K562 (cell line): ENCODE measurements around the gene LRP1B. TPM values are rescaled to one million over a fixed set of nuclear protein-coding genes. Genes with fewer than 3 reads are reported as not detected.

Experiments used
- ATAC-seq: fragments of 200-7000 bp; cut with Tn5 transposase; 3 replicates; pipeline ENCODE4 v1.9.1; 2020; ENCODE audit warnings: moderate library complexity
- BruUV-seq: library from RNA; stranded (reverse); fragments of 400-500 nt; replicated peaks from 2 replicates; lab custom pipeline; 2021; lab: Mats Ljungman, UMichigan
- CTCF ChIA-PET: fragments of 300-600 bp; formaldehyde crosslinking; extraction: SDS; loops from one replicate; lab custom pipeline; 2021; ENCODE audit warnings: low intra/inter-chr PET ratio; lab: Yijun Ruan, JAX
- POLR2A ChIA-PET: fragments of 300-600, 350-650 bp; sonication (Branson Sonifier 250); formaldehyde crosslinking; extraction: SDS; loops from one replicate; lab custom pipeline; 2021; ENCODE audit warnings: antibody characterized with exemption, inconsistent platforms; lab: Yijun Ruan, JAX
- DNase-seq, 4 experiments: peaks; one replicate each; pipeline versions ENCODE4 v3.0.0 to v3.0.0-alpha.2; 2011 to 2018; ENCODE audit warnings: low spot score in 3 of 4, mixed read lengths in 3 of 4; ENCODE audit errors: extremely low read depth in 1 of 4
- FAIRE-seq: peaks from 2 replicates; lab custom pipeline; 2011; peaks lifted over from hg19 to GRCh38; lab: Jason Lieb, UNC
- H2AFZ ChIP-seq: 2 replicates; pipeline ENCODE4 v1.6.0; 2011; ENCODE audit warnings: low read depth, low read length, control low read depth, inconsistent platforms
- H3K27ac ChIP-seq: fragments of 200-600 bp; 3 replicates; pipeline ENCODE4 v1.8.0; 2011; ENCODE audit warnings: low read depth, mild to moderate bottlenecking, control low read depth, inconsistent platforms, low read length, moderate library complexity, mixed read lengths; ENCODE audit errors: extremely low read depth
- H3K27me3 ChIP-seq, 2 experiments: fragments of 300-600 bp in 1 of 2; 2 replicates in 1 of 2; 3 replicates in 1 of 2; pipeline versions ENCODE4 v1.6.0 to v1.8.0; 2011; ENCODE audit warnings: inconsistent platforms in 2 of 2, low read length in 2 of 2, mild to moderate bottlenecking in 1 of 2, mixed read lengths in 1 of 2, moderate library complexity in 1 of 2; ENCODE audit not compliant: control insufficient read depth in 2 of 2, insufficient read depth in 2 of 2
- H3K36me3 ChIP-seq: fragments of 300-600 bp; 3 replicates; pipeline ENCODE4 v1.8.0; 2011; ENCODE audit warnings: mild to moderate bottlenecking, low read length, inconsistent platforms; ENCODE audit not compliant: control insufficient read depth, insufficient read depth
- H3K4me1 ChIP-seq, 2 experiments: fragments of 200-600 bp in 1 of 2; replicated peaks in 1 of 2; 2 replicates in 1 of 2; 3 replicates in 1 of 2; pipeline versions ENCODE4 v1.5.1 to v1.8.0; 2011; ENCODE audit warnings: inconsistent platforms in 2 of 2, low read length in 2 of 2, mild to moderate bottlenecking in 1 of 2, mixed read lengths in 1 of 2, moderate library complexity in 1 of 2; ENCODE audit not compliant: control insufficient read depth in 2 of 2, insufficient read depth in 2 of 2
- H3K4me2 ChIP-seq: 2 replicates; pipeline ENCODE4 v1.6.1; 2011; ENCODE audit warnings: low read length, control low read depth, inconsistent platforms, mixed read lengths; ENCODE audit not compliant: insufficient read depth
- H3K4me3 ChIP-seq: fragments of 200-600 bp; sonication (generic), shearing (Covaris generic); 2 replicates; pipeline ENCODE4 v1.5.1; 2016; ENCODE audit warnings: control low read depth, inconsistent platforms
- H3K79me2 ChIP-seq: fragments of 200-600 bp; 3 replicates; pipeline ENCODE4 v1.8.0; 2011; ENCODE audit warnings: low read length, inconsistent platforms; ENCODE audit not compliant: control insufficient read depth, insufficient read depth
- H3K9ac ChIP-seq, 2 experiments: 2 replicates each; pipeline versions ENCODE4 v1.6.0 to v1.6.1; 2011; ENCODE audit warnings: low read depth in 2 of 2, low read length in 2 of 2, control low read depth in 1 of 2, inconsistent platforms in 1 of 2, mild to moderate bottlenecking in 1 of 2, mixed read lengths in 1 of 2; ENCODE audit not compliant: insufficient read depth in 1 of 2
- H3K9me1 ChIP-seq: one replicate; pipeline ENCODE4 v1.6.0; 2011; ENCODE audit warnings: inconsistent platforms, mild to moderate bottlenecking, low read length, moderate library complexity; ENCODE audit not compliant: control insufficient read depth, insufficient read depth
- H3K9me3 ChIP-seq: replicated peaks from 2 replicates; pipeline ENCODE4 v1.5.1; 2011; ENCODE audit warnings: low read depth, low read length, inconsistent platforms; ENCODE audit not compliant: control insufficient read depth, insufficient read depth
- H4K20me1 ChIP-seq: replicated peaks from 2 replicates; pipeline ENCODE4 v1.6.1; 2011; ENCODE audit warnings: low read length, inconsistent platforms, mixed read lengths; ENCODE audit not compliant: control insufficient read depth, insufficient read depth
- GTF2A2 ChIP-seq: IDR thresholded peaks from 2 replicates; pipeline ENCODE4 v1.6.1; 2016; ENCODE audit warnings: mild to moderate bottlenecking, missing genetic modification characterization, missing compliant biosample characterization
- GTF3C2 ChIP-seq: IDR thresholded peaks from 3 replicates; pipeline ENCODE4 v1.6.1; 2011; ENCODE audit warnings: borderline replicate concordance, mild to moderate bottlenecking, moderate library complexity; ENCODE audit not compliant: insufficient read length; ENCODE audit errors: extremely low read depth
- MEF2A ChIP-seq: IDR thresholded peaks from 2 replicates; pipeline ENCODE4 v1.6.1; 2011; ENCODE audit warnings: low read depth, mild to moderate bottlenecking, low read length, moderate library complexity; ENCODE audit not compliant: control insufficient read depth
- TAF15 ChIP-seq: fragments of 200-400 bp; formaldehyde crosslinking; IDR thresholded peaks from 2 replicates; pipeline ENCODE4 v1.6.1; 2017; ENCODE audit warnings: mild to moderate bottlenecking, low read depth, low read length, moderate library complexity
- THRAP3 ChIP-seq: fragments of 450-650 bp; IDR thresholded peaks from 2 replicates; pipeline ENCODE4 v1.6.1; 2016; ENCODE audit warnings: mild to moderate bottlenecking, inconsistent platforms, borderline replicate concordance
- WHSC1 ChIP-seq: IDR thresholded peaks from one replicate; pipeline ENCODE4 v1.6.1; 2012; ENCODE audit warnings: low read length, control low read depth, inconsistent platforms
- XRCC3 ChIP-seq: fragments of 450-650 bp; IDR thresholded peaks from 2 replicates; pipeline ENCODE4 v1.6.1; 2017; ENCODE audit warnings: mild to moderate bottlenecking, moderate library complexity
- ZNF316 ChIP-seq: fragments of 450-650 bp; IDR thresholded peaks from 2 replicates; pipeline ENCODE4 v1.6.1; 2016
- WGBS: fragments of 100-300 bp; shearing (Covaris generic); methylation state at CpG from one replicate; pipeline ENCODE4 v1.1.6; 2016; ENCODE audit warnings: low coverage, mixed read lengths; ENCODE audit not compliant: insufficient coverage; ENCODE audit errors: missing lambda C conversion rate; 5-methylcytosine and 5-hydroxymethylcytosine counted together
- in situ Hi-C: fragments of 300-500 bp; cut with MboI; formaldehyde crosslinking; loops from 4 replicates; pipeline ENCODE4 v1.15.0; 2018; ENCODE audit warnings: inconsistent platforms, mixed read lengths
- intact Hi-C: fragments of 100-400 bp; cut with micrococcal nuclease; formaldehyde crosslinking; loops from 2 replicates; pipeline ENCODE4 v1.14.2; 2022
- polyA plus RNA-seq, 8 experiments: library from polyadenylated mRNA; depleted of rRNA in 4 of 8; stranded (reverse) in 5 of 8; unstranded in 3 of 8; fragments of >200 nt; fragmentation: Nextera tagmentation in 2 of 8; fragmentation: Illumina TruSeq in 1 of 8; extraction: Ambion mirVana in 2 of 8; extraction: Trizol in 1 of 8; gene quantifications; 2 replicates each; pipeline versions ENCODE4 v1.2.1 to v1.2.3, GENCODE V29; 2011 to 2014; ENCODE audit warnings: inconsistent platforms in 1 of 8, missing spikeins in 1 of 8
- total RNA-seq, 7 experiments: library from RNA; depleted of rRNA in 6 of 7; stranded (reverse); fragments of >200 nt in 6 of 7; fragmentation: Illumina TruSeq in 2 of 7; extraction: Trizol in 2 of 7; gene quantifications; 2 replicates each; pipeline versions ENCODE4 v1.2.1 to v1.2.3, GENCODE V29; 2011 to 2021; ENCODE audit warnings: low replicate concordance in 1 of 7

The LRP1B gene
- total and polyA plus RNA-seq, 9 of the 15 experiments (the other 6 are each of a cell fraction or from before 2014, with no cell fraction given): not detected

GRCh38 chr2:141697035-141697434, 433.8 kb downstream of the LRP1B start:
- FAIRE-seq: no peak
- TF ChIP-seq WHSC1 (no peak), THRAP3 (no peak), GTF2A2 (tag) (no peak), MEF2A (no peak), XRCC3 (no peak), TAF15 (no peak), GTF3C2 (no peak), ZNF316 (peak; percentile 7; the same call in 1 of the 2 replicates)
- in situ Hi-C loops: no loop called here
- BruUV-seq: no TSS peak
- POLR2A ChIA-PET: no interaction called here
- Histone ChIP-seq H3K9me1 (no peaks in the 10 kb centered on the region), H2AFZ (no peak overlapping the region), H3K4me2 (no peak overlapping the region), H4K20me1 (no peaks in the 10 kb centered on the region), H3K4me3 (no peak overlapping the region), H3K4me1 (no peaks in the 10 kb centered on the region), H3K27me3 (no peaks in the 10 kb centered on the region), H3K79me2 (no peaks in the 10 kb centered on the region), H3K9ac (no peak overlapping the region), H3K36me3 (no peaks in the 10 kb centered on the region), H3K9me3 (peaks cover 2% of the 10 kb centered on the region; the same call in 1 of the 2 replicates), H3K27ac (no peak overlapping the region)
- no peak for DNase-seq
- WGBS: 4% methylated on average over 3 of the region's 3 CpGs
- intact Hi-C loops: no loop called here
- ATAC-seq: no peak
- CTCF ChIA-PET: no interaction called here
